Astrocyte (in vitro differentiated cells and primary cell): ENCODE results near the gene NFE2. TPM values are rescaled to one million over a fixed set of nuclear protein-coding genes. Genes with fewer than 3 reads are reported as not detected.
A peak's percentile ranks its signal among the peaks of the same experiment; 100 is the strongest.
"Not testable (repeated sequence)": the region's sequence is repeated elsewhere in the genome, so short reads cannot be mapped to it uniquely, and the experiment has no call there.

ENCODE experiments used
- DNase-seq: peaks from one replicate; pipeline ENCODE4 v3.0.0-alpha.2; 2010; ENCODE audit warnings: low read depth
- FAIRE-seq: peaks from 2 replicates; lab custom pipeline; 2011; peaks lifted over from hg19 to GRCh38; lab: Jason Lieb, UNC
- H2AFZ ChIP-seq: 2 replicates; pipeline ENCODE4 v1.6.0; 2012; ENCODE audit warnings: low read depth, low read length, inconsistent platforms
- H3K27ac ChIP-seq: 2 replicates; pipeline ENCODE4 v1.5.1; 2011; ENCODE audit warnings: low read depth, low read length, inconsistent platforms
- H3K27me3 ChIP-seq: 2 replicates; pipeline ENCODE4 v1.6.0; 2011; ENCODE audit warnings: low read length, inconsistent platforms; ENCODE audit not compliant: insufficient read depth
- H3K36me3 ChIP-seq: 2 replicates; pipeline ENCODE4 v1.5.1; 2011; ENCODE audit warnings: low read length, inconsistent platforms; ENCODE audit not compliant: insufficient read depth
- H3K4me1 ChIP-seq: 2 replicates; pipeline ENCODE4 v1.5.1; 2011; ENCODE audit warnings: low read length, inconsistent platforms; ENCODE audit not compliant: insufficient read depth
- H3K4me2 ChIP-seq: 2 replicates; pipeline ENCODE4 v1.6.0; 2012; ENCODE audit warnings: low read length, inconsistent platforms
- H3K4me3 ChIP-seq: 2 replicates; pipeline ENCODE4 v1.5.1; 2011; ENCODE audit warnings: low read depth, mild to moderate bottlenecking, low read length, inconsistent platforms; ENCODE audit not compliant: insufficient read depth
- H3K79me2 ChIP-seq: 2 replicates; pipeline ENCODE4 v1.6.0; 2012; ENCODE audit warnings: mild to moderate bottlenecking, low read length, inconsistent platforms; ENCODE audit not compliant: insufficient read depth
- H3K9ac ChIP-seq: 2 replicates; pipeline ENCODE4 v1.6.0; 2012; ENCODE audit warnings: mild to moderate bottlenecking, low read length, inconsistent platforms
- H3K9me3 ChIP-seq: 2 replicates; pipeline ENCODE4 v1.5.1; 2012; ENCODE audit warnings: low read depth, mild to moderate bottlenecking, low read length, inconsistent platforms; ENCODE audit not compliant: insufficient read depth
- H4K20me1 ChIP-seq: 2 replicates; pipeline ENCODE4 v1.6.0; 2012; ENCODE audit warnings: low read length, inconsistent platforms; ENCODE audit not compliant: insufficient read depth
- H3K27ac Mint-ChIP-seq: one replicate; pipeline ENCODE4 v1.8.0; 2021; ENCODE audit warnings: mild to moderate bottlenecking, mixed read lengths; ENCODE audit not compliant: unreplicated experiment
- H3K27me3 Mint-ChIP-seq: one replicate; pipeline ENCODE4 v1.8.0; 2021; ENCODE audit warnings: low read depth, mixed read lengths; ENCODE audit not compliant: unreplicated experiment
- H3K36me3 Mint-ChIP-seq: one replicate; pipeline ENCODE4 v1.8.0; 2021; ENCODE audit warnings: low read depth, mixed read lengths; ENCODE audit not compliant: unreplicated experiment
- H3K4me1 Mint-ChIP-seq: one replicate; pipeline ENCODE4 v1.8.0; 2021; ENCODE audit warnings: low read depth, mixed read lengths; ENCODE audit not compliant: unreplicated experiment
- H3K4me3 Mint-ChIP-seq: one replicate; pipeline ENCODE4 v1.8.0; 2021; ENCODE audit warnings: mild to moderate bottlenecking, moderate library complexity, mixed read lengths; ENCODE audit not compliant: unreplicated experiment
- H3K9me3 Mint-ChIP-seq: one replicate; pipeline ENCODE4 v1.8.0; 2021; ENCODE audit warnings: mild to moderate bottlenecking, mixed read lengths; ENCODE audit not compliant: unreplicated experiment
- EZH2 ChIP-seq: IDR thresholded peaks from 2 replicates; pipeline ENCODE4 v1.6.1; 2012; ENCODE audit warnings: mild to moderate bottlenecking, low read length, inconsistent platforms; ENCODE audit not compliant: insufficient read depth
- total RNA-seq: library from RNA; stranded (reverse); gene quantifications from 2 replicates; pipeline ENCODE4 v1.2.1, GENCODE V29; 2021
- TF ChIP-seq, protein P1 (sequence below): IDR thresholded peaks from 2 replicates; pipeline ENCODE4 v1.5.1; 2011; ENCODE audit warnings: low read depth, mild to moderate bottlenecking, inconsistent platforms, low read length, moderate library complexity; ENCODE audit not compliant: insufficient read depth

NFE2 gene
- total RNA-seq, 1 donor from 2014 or later, result 0.41 TPM

- TF ChIP-seq, protein P1, sequence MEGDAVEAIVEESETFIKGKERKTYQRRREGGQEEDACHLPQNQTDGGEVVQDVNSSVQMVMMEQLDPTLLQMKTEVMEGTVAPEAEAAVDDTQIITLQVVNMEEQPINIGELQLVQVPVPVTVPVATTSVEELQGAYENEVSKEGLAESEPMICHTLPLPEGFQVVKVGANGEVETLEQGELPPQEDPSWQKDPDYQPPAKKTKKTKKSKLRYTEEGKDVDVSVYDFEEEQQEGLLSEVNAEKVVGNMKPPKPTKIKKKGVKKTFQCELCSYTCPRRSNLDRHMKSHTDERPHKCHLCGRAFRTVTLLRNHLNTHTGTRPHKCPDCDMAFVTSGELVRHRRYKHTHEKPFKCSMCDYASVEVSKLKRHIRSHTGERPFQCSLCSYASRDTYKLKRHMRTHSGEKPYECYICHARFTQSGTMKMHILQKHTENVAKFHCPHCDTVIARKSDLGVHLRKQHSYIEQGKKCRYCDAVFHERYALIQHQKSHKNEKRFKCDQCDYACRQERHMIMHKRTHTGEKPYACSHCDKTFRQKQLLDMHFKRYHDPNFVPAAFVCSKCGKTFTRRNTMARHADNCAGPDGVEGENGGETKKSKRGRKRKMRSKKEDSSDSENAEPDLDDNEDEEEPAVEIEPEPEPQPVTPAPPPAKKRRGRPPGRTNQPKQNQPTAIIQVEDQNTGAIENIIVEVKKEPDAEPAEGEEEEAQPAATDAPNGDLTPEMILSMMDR, result peak; percentile 83
- TF ChIP-seq EZH2, result no peak
- H3K4me1 Mint-ChIP-seq, result peaks cover 15% of the 10 kb centered on the region
- peak; percentile 100 for DNase-seq
- peak within 1 kb of the TSS; percentile 100 for H3K27ac Mint-ChIP-seq
- peak; percentile 76 for FAIRE-seq
- no peaks in the 10 kb centered on the region for H3K27me3 Mint-ChIP-seq
- Histone ChIP-seq H3K27ac (peak within 1 kb of the TSS; percentile 97), H3K4me1 (peaks cover 17% of the 10 kb centered on the region), H3K36me3 (no peaks in the 10 kb centered on the region), H3K79me2 (peaks cover 40% of the 10 kb centered on the region), H3K27me3 (no peaks in the 10 kb centered on the region), H3K9me3 (no peaks in the 10 kb centered on the region), H3K4me2 (peak within 1 kb of the TSS; percentile 90), H4K20me1 (no peaks in the 10 kb centered on the region), H2AFZ (peak within 1 kb of the TSS; percentile 89), H3K9ac (peak within 1 kb of the TSS; percentile 99), H3K4me3 (peak within 1 kb of the TSS; percentile 94)
- H3K9me3 Mint-ChIP-seq, result no peaks in the 10 kb centered on the region
- H3K36me3 Mint-ChIP-seq, result peaks cover 3% of the 10 kb centered on the region
- H3K4me3 Mint-ChIP-seq, result peak within 1 kb of the TSS; percentile 99
Measured at GRCh38 chr12:54324617-54325441, 24.0 kb upstream of the NFE2 start, which contains the start of gene COPZ1. Gene COPZ1, plus strand, starts transcription at chr12:54325131. Its CDS starts 33 bp downstream, at chr12:54325164.

DNA sequence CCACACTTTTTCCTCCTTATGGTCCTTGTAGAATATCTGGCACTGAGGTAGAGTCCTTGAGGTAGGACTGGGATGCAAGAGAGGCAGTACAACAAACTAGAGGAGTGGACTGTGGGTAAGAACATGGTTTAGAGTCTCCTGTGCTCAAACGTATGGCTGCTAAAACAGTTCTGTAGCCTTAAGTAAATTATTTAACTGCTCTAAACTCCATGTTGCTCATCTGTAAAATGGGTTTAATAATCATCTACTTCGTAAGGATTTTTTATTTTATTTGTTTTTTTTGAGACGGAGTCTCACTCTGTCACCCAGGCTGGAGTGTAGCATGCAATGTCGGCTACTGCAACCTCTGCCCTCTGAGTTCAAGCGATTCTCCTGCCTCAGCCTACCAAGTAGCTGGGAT lies 20.5 kb upstream of the NFE2 start:
- Histone ChIP-seq H3K79me2 (peaks cover 10% of the 10 kb centered on the region), H3K27ac (no peak overlapping the region), H4K20me1 (no peaks in the 10 kb centered on the region), H3K27me3 (no peaks in the 10 kb centered on the region), H3K36me3 (no peaks in the 10 kb centered on the region), H3K4me3 (no peak overlapping the region), H3K9me3 (no peaks in the 10 kb centered on the region), H3K9ac (no peak overlapping the region), H3K4me2 (no peak overlapping the region), H2AFZ (no peak overlapping the region), H3K4me1 (peaks cover 2% of the 10 kb centered on the region)
- FAIRE-seq (no peak), DNase-seq (no peak)
- H3K4me3 Mint-ChIP-seq, result peak overlapping the region; percentile 1
- H3K4me1 Mint-ChIP-seq, result peaks cover 2% of the 10 kb centered on the region
- TF ChIP-seq, protein P1, result no peak
- TF ChIP-seq EZH2, result no peak
- peaks cover 5% of the 10 kb centered on the region for H3K27me3 Mint-ChIP-seq
- peaks cover 3% of the 10 kb centered on the region for H3K36me3 Mint-ChIP-seq
- no peak overlapping the region for H3K27ac Mint-ChIP-seq
- H3K9me3 Mint-ChIP-seq, result no peaks in the 10 kb centered on the region

GRCh38 chr12:54312309-54312708 lies 11.5 kb upstream of the NFE2 start:
- not testable (repeated sequence) for FAIRE-seq, H3K36me3 Mint-ChIP-seq, H3K4me3 Mint-ChIP-seq, H3K27me3 ChIP-seq, H3K4me3 ChIP-seq, H3K4me1 Mint-ChIP-seq, H3K79me2 ChIP-seq, H3K4me2 ChIP-seq, H3K9me3 Mint-ChIP-seq, DNase-seq, H3K9me3 ChIP-seq, H3K27ac Mint-ChIP-seq, H3K9ac ChIP-seq, H3K27ac ChIP-seq, H3K36me3 ChIP-seq, H3K4me1 ChIP-seq, H4K20me1 ChIP-seq, H2AFZ ChIP-seq, H3K27me3 Mint-ChIP-seq
